Epithelial cell of esophagus (primary cell): Measurements from ENCODE around the gene RFX1.

Experiments used
- DNase-seq: peaks from one replicate; pipeline ENCODE4 v3.0.0; 2010; ENCODE audit warnings: low read depth
- H3K4me3 ChIP-seq: 2 replicates; pipeline ENCODE4 v1.5.1; 2011; ENCODE audit warnings: mild to moderate bottlenecking, low read length, control low read depth
- TF ChIP-seq, protein P1 (sequence below): IDR thresholded peaks from 2 replicates; pipeline ENCODE4 v1.5.1; 2011; ENCODE audit warnings: low read depth, mild to moderate bottlenecking, low read length, control low read depth, inconsistent platforms; ENCODE audit not compliant: insufficient read depth; ENCODE audit errors: missing control alignments

The RFX1 gene

DNA sequence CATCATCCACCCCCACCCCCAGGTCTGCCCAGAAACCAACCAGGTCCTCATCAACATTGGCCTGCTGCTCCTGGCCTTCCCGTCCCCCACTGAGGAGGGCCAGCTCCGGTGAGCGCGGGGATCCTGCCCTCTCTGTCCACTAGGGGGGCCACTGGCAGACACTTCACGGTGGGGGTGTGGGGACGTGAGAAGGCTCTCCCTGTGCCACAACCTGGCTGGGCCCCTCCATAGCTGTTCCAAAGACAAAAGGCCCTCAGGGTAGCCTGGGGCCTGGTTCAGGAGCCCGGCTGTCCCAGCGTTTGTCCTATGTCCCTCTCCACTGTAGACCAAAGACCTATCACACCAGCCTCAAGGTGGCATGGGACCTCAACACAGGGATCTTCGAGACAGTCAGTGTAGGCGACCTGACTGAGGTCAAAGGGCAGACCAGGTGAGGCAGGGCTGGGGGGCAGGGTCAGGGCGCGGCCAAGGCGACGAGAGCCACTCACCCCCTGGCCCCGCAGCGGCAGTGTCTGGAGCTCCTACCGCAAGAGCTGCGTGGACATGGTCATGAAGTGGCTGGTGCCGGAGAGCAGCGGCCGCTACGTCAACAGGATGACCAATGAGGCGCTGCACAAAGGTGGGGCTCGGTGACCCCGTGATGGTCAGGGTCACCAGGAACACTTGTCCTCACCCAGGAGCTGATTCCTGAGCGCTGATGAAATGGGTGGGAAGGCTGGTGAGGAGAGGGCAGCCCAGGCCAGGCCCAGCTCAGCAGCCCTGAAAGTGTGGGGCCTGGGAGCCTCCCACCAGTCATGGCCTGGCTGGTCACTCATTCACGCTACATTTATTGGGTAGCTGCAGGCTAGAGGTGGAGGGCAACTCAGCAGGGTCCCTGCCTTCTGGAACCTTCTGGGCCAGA, 45.9 kb downstream of the RFX1 start:
- no peak for DNase-seq
- H3K4me3 ChIP-seq, result no peak overlapping the region

DNA sequence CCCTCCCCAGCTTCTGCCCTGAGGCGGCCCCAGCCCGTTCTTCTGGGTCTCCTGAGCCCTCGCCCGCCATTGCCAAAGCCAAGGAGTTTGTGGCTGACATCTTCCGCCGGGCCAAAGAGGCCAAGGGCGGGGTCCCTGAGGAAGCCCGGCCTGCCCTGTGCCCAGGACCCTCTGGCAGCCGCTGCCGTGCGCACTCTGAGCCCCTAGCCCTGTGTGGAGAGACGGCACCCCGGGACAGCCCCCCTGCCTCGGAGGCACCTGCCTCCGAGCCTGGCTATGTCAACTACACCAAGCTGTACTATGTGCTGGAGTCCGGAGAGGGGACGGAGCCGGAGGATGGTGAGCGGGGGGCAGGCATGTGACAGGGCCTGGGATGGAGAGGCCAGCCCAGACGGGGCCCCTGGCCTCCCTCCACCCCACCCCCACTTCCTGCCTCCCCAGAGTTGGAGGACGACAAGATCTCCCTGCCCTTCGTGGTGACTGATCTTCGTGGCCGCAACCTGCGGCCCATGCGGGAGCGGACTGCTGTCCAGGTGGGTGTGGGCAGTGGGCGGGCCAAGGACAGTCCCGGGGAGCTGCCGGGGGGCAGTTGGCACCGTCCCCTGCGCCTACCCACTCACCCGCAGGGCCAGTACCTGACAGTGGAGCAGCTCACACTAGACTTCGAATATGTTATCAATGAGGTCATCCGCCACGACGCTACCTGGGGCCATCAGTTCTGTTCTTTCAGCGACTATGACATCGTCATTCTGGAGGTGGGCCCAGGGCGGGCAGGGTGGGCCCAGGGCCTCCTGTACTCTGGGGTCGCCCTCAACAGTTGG, 46.8 kb downstream of the RFX1 start:
- no peak overlapping the region for H3K4me3 ChIP-seq
- DNase-seq, result no peak
- TF ChIP-seq, protein P1, sequence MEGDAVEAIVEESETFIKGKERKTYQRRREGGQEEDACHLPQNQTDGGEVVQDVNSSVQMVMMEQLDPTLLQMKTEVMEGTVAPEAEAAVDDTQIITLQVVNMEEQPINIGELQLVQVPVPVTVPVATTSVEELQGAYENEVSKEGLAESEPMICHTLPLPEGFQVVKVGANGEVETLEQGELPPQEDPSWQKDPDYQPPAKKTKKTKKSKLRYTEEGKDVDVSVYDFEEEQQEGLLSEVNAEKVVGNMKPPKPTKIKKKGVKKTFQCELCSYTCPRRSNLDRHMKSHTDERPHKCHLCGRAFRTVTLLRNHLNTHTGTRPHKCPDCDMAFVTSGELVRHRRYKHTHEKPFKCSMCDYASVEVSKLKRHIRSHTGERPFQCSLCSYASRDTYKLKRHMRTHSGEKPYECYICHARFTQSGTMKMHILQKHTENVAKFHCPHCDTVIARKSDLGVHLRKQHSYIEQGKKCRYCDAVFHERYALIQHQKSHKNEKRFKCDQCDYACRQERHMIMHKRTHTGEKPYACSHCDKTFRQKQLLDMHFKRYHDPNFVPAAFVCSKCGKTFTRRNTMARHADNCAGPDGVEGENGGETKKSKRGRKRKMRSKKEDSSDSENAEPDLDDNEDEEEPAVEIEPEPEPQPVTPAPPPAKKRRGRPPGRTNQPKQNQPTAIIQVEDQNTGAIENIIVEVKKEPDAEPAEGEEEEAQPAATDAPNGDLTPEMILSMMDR, result no peak

More for the DNA sequence above, 45.9 kb downstream of the RFX1 start:
- TF ChIP-seq, protein P1, result peak; percentile 22

DNA sequence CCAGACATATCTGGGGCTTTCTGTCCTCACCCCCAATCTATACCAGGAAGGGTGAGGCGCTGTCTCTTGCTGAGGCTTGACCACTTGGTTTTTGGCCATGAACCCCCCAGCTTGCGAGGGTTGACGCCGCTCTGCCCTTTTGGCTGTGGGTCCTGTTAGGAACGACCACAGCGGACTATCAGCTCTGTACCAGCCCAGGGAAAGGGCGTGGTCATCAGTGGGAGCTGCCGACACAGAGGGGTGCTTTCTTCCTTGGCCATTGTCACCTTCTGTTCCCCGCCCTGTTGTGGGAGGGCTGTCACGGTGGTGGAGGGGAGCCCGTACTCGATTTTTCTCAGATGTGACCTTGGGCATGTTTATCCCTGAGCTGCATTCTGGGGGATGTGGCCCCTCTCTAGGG, 48.1 kb downstream of the RFX1 start:
- TF ChIP-seq, protein P1, result no peak
- DNase-seq, result no peak
- H3K4me3 ChIP-seq, result no peak overlapping the region

DNA sequence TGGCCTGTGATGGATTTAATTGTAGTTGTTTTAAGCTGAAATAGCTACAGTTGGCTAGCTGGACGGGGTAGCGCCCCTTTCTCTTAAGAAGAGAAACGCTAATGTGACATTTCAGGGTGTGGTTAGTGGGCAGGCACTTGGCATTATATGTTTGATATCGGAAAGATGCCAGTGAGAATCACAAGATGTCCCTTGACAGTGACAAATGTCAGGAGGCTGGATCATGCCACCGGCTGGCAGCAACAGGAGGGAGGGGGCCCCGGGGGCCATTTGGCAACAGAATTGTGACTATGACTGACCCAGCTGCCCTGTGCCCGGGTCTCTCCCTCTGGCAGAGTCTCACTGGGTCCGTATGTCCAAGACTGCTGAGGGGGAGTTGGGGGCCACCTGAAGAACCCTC, 49.1 kb downstream of the RFX1 start:
- no peak overlapping the region for H3K4me3 ChIP-seq
- no peak for DNase-seq
- TF ChIP-seq, protein P1, result no peak

DNA sequence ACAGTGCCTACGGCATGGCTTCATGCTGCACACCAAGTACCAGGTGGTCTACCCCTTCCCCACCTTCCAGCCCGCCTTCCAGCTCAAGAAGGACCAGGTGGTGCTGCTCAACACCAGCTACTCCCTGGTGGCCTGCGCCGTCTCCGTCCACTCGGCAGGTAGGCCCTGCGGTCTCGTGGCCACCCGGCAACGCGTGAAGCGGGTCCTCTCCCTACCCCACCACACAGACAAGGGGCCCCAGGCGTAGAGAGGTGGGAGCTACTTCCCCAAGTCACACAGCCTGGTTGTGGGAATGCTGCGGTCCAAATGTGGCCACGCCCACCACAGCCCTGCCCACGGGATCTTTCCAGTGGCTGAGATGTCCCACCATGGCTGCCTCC, 49.8 kb downstream of the RFX1 start:
- TF ChIP-seq, protein P1, result no peak
- DNase-seq, result no peak
- H3K4me3 ChIP-seq, result no peak overlapping the region

DNA sequence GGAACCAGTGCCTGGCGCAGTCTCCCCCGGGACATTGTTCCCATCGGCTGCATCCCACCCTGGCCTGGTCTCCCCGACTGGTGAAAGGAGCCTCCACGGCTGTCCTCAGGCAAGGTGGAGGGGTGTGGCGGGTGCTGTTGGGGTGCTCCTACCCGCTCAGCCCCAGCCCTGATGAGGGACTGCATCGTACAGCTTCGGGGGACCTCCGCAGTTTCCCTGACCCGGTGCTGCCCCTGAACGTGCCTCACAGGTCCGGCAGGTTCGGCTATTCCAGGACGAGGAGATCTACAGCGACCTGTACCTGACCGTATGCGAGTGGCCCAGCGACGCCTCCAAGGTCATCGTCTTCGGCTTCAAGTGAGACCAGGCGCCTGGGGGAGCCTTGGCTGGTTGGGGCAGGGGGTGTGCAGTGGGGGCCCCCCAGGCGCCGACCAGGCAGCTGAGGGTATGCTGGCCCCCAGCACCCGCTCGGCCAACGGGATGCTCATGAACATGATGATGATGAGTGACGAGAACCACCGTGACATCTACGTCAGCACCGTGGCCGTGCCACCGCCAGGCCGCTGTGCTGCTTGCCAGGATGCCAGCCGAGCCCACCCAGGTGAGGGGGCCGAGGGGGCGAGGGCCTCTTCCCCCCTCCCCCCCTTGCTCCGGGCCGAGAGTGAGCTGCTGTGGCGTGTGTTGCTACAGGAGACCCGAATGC, 50.3 kb downstream of the RFX1 start:
- no peak overlapping the region for H3K4me3 ChIP-seq
- TF ChIP-seq, protein P1, result no peak
- no peak for DNase-seq
